CD1c-positive myeloid dendritic cell (primary cell): ENCODE data around the gene CSTF1.

ENCODE experiments used
- DNase-seq: peaks from one replicate; pipeline ENCODE4 v3.0.0-alpha.2; 2016; ENCODE audit errors: extremely low spot score

CSTF1 gene

GRCh38 chr20:56429502-56429901 lies 37.1 kb downstream of the CSTF1 start:
- DNase-seq, result peak; percentile 81

- DNase-seq, result no peak
Observed at GRCh38 chr20:56429941-56430340, 37.5 kb downstream of the CSTF1 start.

- DNase-seq, result no peak
Observed at GRCh38 chr20:56430461-56430860, 38.0 kb downstream of the CSTF1 start.

GRCh38 chr20:56430957-56431356 lies 38.5 kb downstream of the CSTF1 start:
- DNase-seq, result no peak

- DNase-seq, result no peak
Observed at GRCh38 chr20:56431471-56431870, 39.0 kb downstream of the CSTF1 start.

- DNase-seq, result peak; percentile 68
Observed at GRCh38 chr20:56433221-56433879, 40.9 kb downstream of the CSTF1 start.

- DNase-seq, result peak; percentile 81
Observed at GRCh38 chr20:56433880-56434255, 41.4 kb downstream of the CSTF1 start.

- no peak for DNase-seq
Observed at GRCh38 chr20:56437196-56437960, 44.9 kb downstream of the CSTF1 start.

- no peak for DNase-seq
Observed at GRCh38 chr20:56438284-56438683, 45.8 kb downstream of the CSTF1 start.

GRCh38 chr20:56439771-56440291 lies 47.4 kb downstream of the CSTF1 start:
- no peak for DNase-seq

GRCh38 chr20:56440346-56441007 lies 48.0 kb downstream of the CSTF1 start:
- no peak for DNase-seq

GRCh38 chr20:56442389-56443365 lies 50.2 kb downstream of the CSTF1 start:
- peak; percentile 88 for DNase-seq

GRCh38 chr20:56443654-56444540 lies 51.5 kb downstream of the CSTF1 start:
- no peak for DNase-seq

- DNase-seq, result no peak
Observed at GRCh38 chr20:56445130-56445529, 52.7 kb downstream of the CSTF1 start.

- no peak for DNase-seq
Observed at GRCh38 chr20:56445540-56445939, 53.1 kb downstream of the CSTF1 start.

GRCh38 chr20:56447227-56447626 lies 54.8 kb downstream of the CSTF1 start:
- DNase-seq, result no peak

- no peak for DNase-seq
Observed at GRCh38 chr20:56449459-56449858, 57.0 kb downstream of the CSTF1 start.

GRCh38 chr20:56451056-56451765 lies 58.8 kb downstream of the CSTF1 start:
- DNase-seq, result no peak

- DNase-seq, result peak; percentile 77
Observed at GRCh38 chr20:56453352-56453751, 60.9 kb downstream of the CSTF1 start.

- peak; percentile 72 for DNase-seq
Observed at GRCh38 chr20:56454754-56455153, 62.3 kb downstream of the CSTF1 start.
